Lung (tissue), 12 donors: Measurements from ENCODE around the gene PPP1R15A. TPM values are rescaled to one million over a fixed set of nuclear protein-coding genes. Genes with fewer than 3 reads are reported as not detected.
"Not testable (repeated sequence)": the region's sequence is repeated elsewhere in the genome, so short reads cannot be mapped to it uniquely, and the experiment has no call there.

ENCODE experiments used
- ATAC-seq: fragments of 200-7000 bp; cut with Tn5 transposase; one replicate; pipeline ENCODE4 v1.9.1; 2020; ENCODE audit warnings: moderate number of reproducible peaks; ENCODE audit not compliant: insufficient read depth, low FRiP score
- DNase-seq, 3 donors: peaks; one replicate each; pipeline ENCODE4 v3.0.0-alpha.2; 2013 to 2017
- H3K27ac ChIP-seq, 2 donors: one replicate each; pipeline ENCODE4 v1.5.1; 2013; ENCODE audit warnings: mild to moderate bottlenecking in 2 of 2, moderate library complexity in 2 of 2, control low read depth in 1 of 2, inconsistent platforms in 1 of 2, low read depth in 1 of 2, low read length in 1 of 2
- H3K27me3 ChIP-seq, 3 donors: one replicate each; pipeline ENCODE4 v1.5.1; 2013; ENCODE audit warnings: low read length in 2 of 3; ENCODE audit not compliant: control insufficient read depth in 3 of 3, insufficient read depth in 3 of 3
- H3K36me3 ChIP-seq, 4 donors: one replicate each; pipeline ENCODE4 v1.5.1; 2013; ENCODE audit warnings: low read length in 4 of 4, mild to moderate bottlenecking in 1 of 4, moderate library complexity in 1 of 4; ENCODE audit not compliant: control insufficient read depth in 4 of 4, insufficient read depth in 4 of 4
- H3K4me1 ChIP-seq, 5 donors: one replicate each; pipeline ENCODE4 v1.5.1; 2013; ENCODE audit warnings: low read length in 5 of 5, mild to moderate bottlenecking in 2 of 5, moderate library complexity in 1 of 5; ENCODE audit not compliant: control insufficient read depth in 5 of 5, insufficient read depth in 5 of 5
- H3K4me3 ChIP-seq: one replicate; pipeline ENCODE4 v1.5.1; 2013; ENCODE audit warnings: mild to moderate bottlenecking, control low read depth, moderate library complexity
- H3K9ac ChIP-seq, 2 donors: one replicate each; pipeline ENCODE4 v1.5.1; 2013; ENCODE audit warnings: low read length in 2 of 2, control low read depth in 1 of 2; ENCODE audit not compliant: insufficient read depth in 1 of 2
- H3K9me3 ChIP-seq, 4 donors: one replicate each; pipeline ENCODE4 v1.5.1; 2013; ENCODE audit warnings: low read length in 3 of 4, mild to moderate bottlenecking in 1 of 4, moderate library complexity in 1 of 4; ENCODE audit not compliant: control insufficient read depth in 4 of 4, insufficient read depth in 3 of 4
- WGBS, 2 donors: extraction: QIAGEN DNeasy Blood & Tissue Kit; methylation state at CpG; one replicate each; pipeline ENCODE4 v1.1.7; 2013; 5-methylcytosine and 5-hydroxymethylcytosine counted together
- polyA plus RNA-seq, 2 donors: library from polyadenylated mRNA; stranded (reverse); fragments of 200-250 nt; gene quantifications; one replicate each; pipeline ENCODE4 v1.2.1, GENCODE V29; 2013
- total RNA-seq, 2 donors: library from RNA; depleted of rRNA in 1 of 2; stranded (reverse); fragments of >200 nt in 1 of 2; gene quantifications; one replicate each; pipeline ENCODE4 v1.2.1, GENCODE V29; 2014 to 2021
- TF ChIP-seq, protein P1 (sequence below): IDR thresholded peaks from 2 replicates; pipeline ENCODE4 v1.5.1; 2012; ENCODE audit warnings: mild to moderate bottlenecking; ENCODE audit errors: control extremely low read depth, extremely low read depth
- donor health status: control.
- donor health status: control.
- donor health status: Bipolar disorder and iron deficiency.
- donor health status: healthy.
- donor health status: DM: yes; HTN: yes; CAD: no.

The PPP1R15A gene
- total and polyA plus RNA-seq, 4 donors: 101 to 208 (median 153) TPM

DNA sequence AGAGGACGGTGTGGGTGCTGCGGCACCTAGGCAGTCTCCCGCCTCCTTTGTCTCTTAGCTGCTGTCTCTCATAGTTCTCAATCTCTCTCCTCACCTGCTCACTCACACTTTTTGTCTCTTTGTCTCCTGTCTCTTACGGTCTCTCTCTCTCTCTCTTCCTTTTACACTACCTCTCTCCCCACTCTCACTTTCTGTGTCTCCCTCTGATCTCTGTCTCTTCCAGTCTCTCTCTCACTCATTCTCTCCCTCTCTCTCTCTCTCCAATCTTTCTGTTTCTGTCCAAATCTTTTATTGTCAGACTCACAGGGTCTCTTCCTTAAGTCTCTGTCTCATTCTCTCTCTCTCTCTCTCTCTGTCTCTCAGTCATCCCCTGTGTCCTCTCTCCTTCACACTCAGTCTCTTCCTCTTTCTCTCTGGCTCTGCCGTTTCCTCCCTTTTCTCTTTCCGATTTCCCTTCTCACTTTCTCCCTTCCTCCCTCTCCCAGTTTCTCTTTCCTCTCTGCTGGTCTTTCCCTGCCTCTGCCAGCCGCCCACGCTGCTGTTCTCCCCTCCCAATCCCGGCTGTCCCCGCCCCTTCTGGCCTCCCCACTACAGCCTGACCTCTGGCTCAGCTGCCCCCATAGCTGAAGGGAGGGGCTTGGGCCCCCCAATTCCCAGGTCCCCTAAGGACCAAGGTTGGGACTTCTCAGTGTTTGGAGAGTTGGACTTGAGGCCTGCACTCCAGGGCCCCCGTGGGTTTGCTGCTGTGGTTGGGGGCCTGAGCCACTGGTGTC is 3.9 kb upstream of the PPP1R15A start, which contains the start of gene PLEKHA4:
Gene PLEKHA4 (minus strand): TSS at position 504 of the 773 bp plus-strand sequence. CDS start 997 bp downstream, outside the sequence.
- DNase-seq (peak; percentile 70 to 74 (median 71)), ATAC-seq (no peak)
- no peaks in the 10 kb centered on the region for H3K27me3 ChIP-seq
- peak within 1 kb of the TSS; percentile 50 to 67 for H3K27ac ChIP-seq
- WGBS, 2 donors: 41 to 57% methylated on average over 11 of the region's 11 CpGs
- H3K9ac ChIP-seq: peak within 1 kb of the TSS; percentile 69 to 85
- H3K4me1 ChIP-seq: peaks cover 0 to 29% (median 5%) of the 10 kb centered on the region in 5 donors
- peaks cover 0 to 4% (median under 1%) of the 10 kb centered on the region in 4 donors for H3K36me3 ChIP-seq
- no peaks in the 10 kb centered on the region for H3K9me3 ChIP-seq
- TF ChIP-seq, protein P1, sequence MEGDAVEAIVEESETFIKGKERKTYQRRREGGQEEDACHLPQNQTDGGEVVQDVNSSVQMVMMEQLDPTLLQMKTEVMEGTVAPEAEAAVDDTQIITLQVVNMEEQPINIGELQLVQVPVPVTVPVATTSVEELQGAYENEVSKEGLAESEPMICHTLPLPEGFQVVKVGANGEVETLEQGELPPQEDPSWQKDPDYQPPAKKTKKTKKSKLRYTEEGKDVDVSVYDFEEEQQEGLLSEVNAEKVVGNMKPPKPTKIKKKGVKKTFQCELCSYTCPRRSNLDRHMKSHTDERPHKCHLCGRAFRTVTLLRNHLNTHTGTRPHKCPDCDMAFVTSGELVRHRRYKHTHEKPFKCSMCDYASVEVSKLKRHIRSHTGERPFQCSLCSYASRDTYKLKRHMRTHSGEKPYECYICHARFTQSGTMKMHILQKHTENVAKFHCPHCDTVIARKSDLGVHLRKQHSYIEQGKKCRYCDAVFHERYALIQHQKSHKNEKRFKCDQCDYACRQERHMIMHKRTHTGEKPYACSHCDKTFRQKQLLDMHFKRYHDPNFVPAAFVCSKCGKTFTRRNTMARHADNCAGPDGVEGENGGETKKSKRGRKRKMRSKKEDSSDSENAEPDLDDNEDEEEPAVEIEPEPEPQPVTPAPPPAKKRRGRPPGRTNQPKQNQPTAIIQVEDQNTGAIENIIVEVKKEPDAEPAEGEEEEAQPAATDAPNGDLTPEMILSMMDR: no peak
- peak within 1 kb of the TSS; percentile 20 for H3K4me3 ChIP-seq

DNA sequence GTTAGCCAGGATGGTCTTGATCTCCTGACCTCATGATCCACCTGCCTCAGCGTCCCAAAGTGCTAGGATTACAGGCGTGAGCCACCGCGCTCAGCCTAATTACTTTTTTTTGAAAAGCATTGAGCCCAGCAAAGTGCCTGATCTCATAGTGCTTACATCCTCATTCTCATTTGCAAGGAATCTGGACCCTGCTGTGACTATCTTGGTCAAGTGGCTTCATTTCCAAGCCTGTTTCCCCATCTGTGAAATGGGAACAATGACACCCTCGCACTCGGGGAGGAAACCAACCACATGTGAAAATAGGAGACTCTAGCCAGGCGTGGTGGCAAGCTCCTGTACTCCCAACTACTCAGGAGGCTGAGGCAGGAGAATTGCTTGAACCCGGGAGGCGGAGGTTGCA is 2.2 kb upstream of the PPP1R15A start:
- no peak for DNase-seq
- no peak overlapping the region for H3K27ac ChIP-seq
- no peak for ATAC-seq
- H3K36me3 ChIP-seq: peaks cover 4 to 22% (median 14%) of the 10 kb centered on the region in 4 donors
- no peak overlapping the region for H3K4me3 ChIP-seq
- H3K4me1 ChIP-seq: peaks cover 0 to 47% (median 17%) of the 10 kb centered on the region in 5 donors
- TF ChIP-seq, protein P1: no peak
- H3K27me3 ChIP-seq: no peaks in the 10 kb centered on the region
- WGBS, 2 donors: 96% methylated on average over 9 of the region's 9 CpGs
- no peaks in the 10 kb centered on the region for H3K9me3 ChIP-seq
- H3K9ac ChIP-seq: no peak overlapping the region

DNA sequence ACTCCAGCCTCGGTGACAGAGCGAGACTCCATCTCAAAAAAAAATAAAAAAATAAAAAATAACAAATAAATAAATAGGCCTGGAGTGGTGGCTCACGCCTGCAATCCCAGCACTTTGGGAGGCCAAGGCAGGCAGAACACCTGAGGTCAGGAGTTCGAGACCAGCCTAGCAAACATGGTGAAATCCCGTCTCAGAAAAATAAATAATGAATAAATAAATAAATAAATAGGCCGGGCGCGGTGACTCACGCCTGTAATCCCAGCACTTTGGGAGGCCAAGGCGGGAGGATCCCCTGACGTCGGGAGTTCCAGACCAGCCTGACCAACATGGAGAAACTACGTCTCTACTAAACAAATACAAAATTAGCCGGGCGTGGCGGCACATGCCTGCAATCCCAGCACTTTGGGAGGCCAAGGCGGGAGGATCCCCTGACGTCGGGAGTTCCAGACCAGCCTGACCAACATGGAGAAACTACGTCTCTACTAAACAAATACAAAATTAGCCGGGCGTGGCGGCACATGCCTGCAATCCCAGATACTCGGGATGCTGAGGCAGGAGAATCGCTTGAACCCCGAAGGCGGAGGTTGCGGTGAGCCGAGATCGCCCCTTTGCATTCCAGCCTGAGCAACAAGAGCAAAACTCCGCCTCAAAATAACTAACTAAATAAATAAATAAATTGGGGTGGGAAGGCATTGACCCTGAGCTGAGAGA is 595 bp upstream of the PPP1R15A start:
- H3K27me3 ChIP-seq, DNase-seq, ATAC-seq, H3K9me3 ChIP-seq, H3K9ac ChIP-seq, H3K4me3 ChIP-seq: not testable (repeated sequence)
- WGBS, 2 donors: 83 to 90% methylated on average over 31 of the region's 31 CpGs
- Histone ChIP-seq H3K36me3 (peaks cover 7 to 26% (median 22%) of the 10 kb centered on the region in 4 donors), H3K4me1 (peaks cover 3 to 53% (median 19%) of the 10 kb centered on the region in 5 donors), H3K27ac (peak overlapping the region in 1 of 2 donors; percentile 28)

DNA sequence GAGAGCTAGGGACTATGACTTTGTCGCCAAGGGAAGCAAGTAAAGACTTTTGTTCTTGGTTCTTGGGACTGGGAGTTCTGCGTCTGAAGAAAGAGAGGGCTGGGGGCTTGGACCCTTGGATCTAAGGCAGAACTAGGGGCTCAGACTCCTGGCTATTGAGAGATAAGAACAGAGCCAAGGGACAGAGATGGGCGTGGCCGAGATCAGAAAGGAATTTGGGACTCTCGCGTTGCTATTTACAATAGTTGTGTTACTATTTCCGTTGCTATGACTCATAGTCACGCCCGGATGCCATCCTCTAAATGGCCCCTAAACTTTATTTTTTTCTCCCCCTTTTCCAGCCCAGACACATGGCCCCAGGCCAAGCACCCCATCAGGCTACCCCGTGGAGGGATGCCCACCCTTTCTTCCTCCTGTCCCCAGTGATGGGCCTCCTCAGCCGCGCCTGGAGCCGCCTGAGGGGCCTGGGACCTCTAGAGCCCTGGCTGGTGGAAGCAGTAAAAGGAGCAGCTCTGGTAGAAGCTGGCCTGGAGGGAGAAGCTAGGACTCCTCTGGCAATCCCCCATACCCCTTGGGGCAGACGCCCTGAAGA is 759 bp downstream of the PPP1R15A start:
- 2 to 3% methylated on average over 14 of the region's 14 CpGs for WGBS, 2 donors
- DNase-seq: peak; percentile 93 to 98 (median 97)
- Histone ChIP-seq H3K4me1 (peaks cover 3 to 40% (median 19%) of the 10 kb centered on the region in 5 donors), H3K27ac (peak overlapping the region; percentile 99 to 100), H3K27me3 (no peaks in the 10 kb centered on the region), H3K4me3 (peak overlapping the region; percentile 90), H3K9ac (peak overlapping the region; percentile 98 to 100), H3K36me3 (peaks cover 7 to 31% (median 27%) of the 10 kb centered on the region in 4 donors), H3K9me3 (no peaks in the 10 kb centered on the region)
- peak; percentile 66 for ATAC-seq
- TF ChIP-seq, protein P1: no peak
